Naive B cell (primary cell): ENCODE measurements around the gene CLPSL1. TPM values are rescaled to one million over a fixed set of nuclear protein-coding genes. Genes with fewer than 3 reads are reported as not detected.

Experiments
- ATAC-seq, 2 donors: fragments of 150-1000 bp; cut with Tn5 transposase; 2 replicates each; pipeline ENCODE4 v1.10.0; 2021; ENCODE audit warnings: low read depth in 2 of 2, mild to moderate bottlenecking in 2 of 2, moderate library complexity in 2 of 2
- DNase-seq: peaks from one replicate; pipeline ENCODE4 v3.0.0; 2022
- H3K27ac Mint-ChIP-seq, 6 donors: one replicate each; pipeline ENCODE4 v1.8.0; 2020 to 2022; ENCODE audit warnings: mild to moderate bottlenecking in 6 of 6, mixed read lengths in 6 of 6, moderate library complexity in 5 of 6, inconsistent platforms in 2 of 6
- H3K27me3 Mint-ChIP-seq, 3 donors: one replicate each; pipeline ENCODE4 v1.8.0; 2021 to 2022; ENCODE audit warnings: mixed read lengths in 3 of 3, mild to moderate bottlenecking in 1 of 3
- H3K36me3 Mint-ChIP-seq, 2 donors: one replicate each; pipeline ENCODE4 v1.8.0; 2020 to 2022; ENCODE audit warnings: mixed read lengths in 2 of 2, inconsistent platforms in 1 of 2, mild to moderate bottlenecking in 1 of 2
- H3K4me1 Mint-ChIP-seq, 3 donors: one replicate each; pipeline ENCODE4 v1.8.0; 2020 to 2022; ENCODE audit warnings: mixed read lengths in 3 of 3, inconsistent platforms in 1 of 3, mild to moderate bottlenecking in 1 of 3, moderate library complexity in 1 of 3
- H3K4me3 Mint-ChIP-seq, 8 donors: one replicate each; pipeline ENCODE4 v1.8.0; 2020 to 2022; ENCODE audit warnings: mild to moderate bottlenecking in 8 of 8, mixed read lengths in 8 of 8, moderate library complexity in 8 of 8, inconsistent platforms in 2 of 8
- H3K9me3 Mint-ChIP-seq, 7 donors: one replicate each; pipeline ENCODE4 v1.8.0; 2020 to 2022; ENCODE audit warnings: mixed read lengths in 7 of 7, mild to moderate bottlenecking in 5 of 7, inconsistent platforms in 2 of 7, moderate library complexity in 1 of 7
- polyA plus RNA-seq, 6 donors: library from polyadenylated mRNA; unstranded; fragments of 300-500 nt; fragmentation: Illumina TruSeq; gene quantifications; one replicate each; pipeline ENCODE4 v1.2.3, GENCODE V29; 2021; ENCODE audit warnings: low read depth in 6 of 6

CLPSL1 gene
- polyA plus RNA-seq, 6 donors from 2014 or later = not detected

GRCh38 chr6:35790683-35791082 is 9.9 kb downstream of the CLPSL1 start:
- Mint-ChIP-seq H3K4me1 (no peaks in the 10 kb centered on the region), H3K27ac (no peak overlapping the region)

GRCh38 chr6:35794536-35795452 is 14.0 kb downstream of the CLPSL1 start:
- Mint-ChIP-seq H3K4me3 (no peak overlapping the region), H3K27ac (peak overlapping the region in 2 of 6 donors; percentile 16 to 30), H3K36me3 (no peaks in the 10 kb centered on the region), H3K27me3 (peaks cover 18 to 30% (median 21%) of the 10 kb centered on the region in 3 donors), H3K9me3 (no peaks in the 10 kb centered on the region), H3K4me1 (no peaks in the 10 kb centered on the region)
- DNase-seq (no peak), ATAC-seq (no peak)

More at GRCh38 chr6:35790683-35791082, 9.9 kb downstream of the CLPSL1 start:
- H3K4me3 Mint-ChIP-seq = no peak overlapping the region
- H3K9me3 Mint-ChIP-seq = no peaks in the 10 kb centered on the region
- ATAC-seq (no peak), DNase-seq (no peak)
- no peaks in the 10 kb centered on the region for H3K36me3 Mint-ChIP-seq
- peaks cover 29 to 57% (median 44%) of the 10 kb centered on the region in 3 donors for H3K27me3 Mint-ChIP-seq

GRCh38 chr6:35795453-35796071 is 14.7 kb downstream of the CLPSL1 start:
- Mint-ChIP-seq H3K9me3 (no peaks in the 10 kb centered on the region), H3K4me3 (no peak overlapping the region), H3K4me1 (no peaks in the 10 kb centered on the region), H3K27ac (no peak overlapping the region), H3K36me3 (no peaks in the 10 kb centered on the region), H3K27me3 (peaks cover 18 to 24% (median 20%) of the 10 kb centered on the region in 3 donors)
- ATAC-seq = no peak
- no peak for DNase-seq

- H3K4me3 Mint-ChIP-seq = no peak overlapping the region
Observed at GRCh38 chr6:35796236-35796635, 15.4 kb downstream of the CLPSL1 start.

GRCh38 chr6:35797837-35798526 is 17.2 kb downstream of the CLPSL1 start:
- Mint-ChIP-seq H3K27me3 (peaks cover 16 to 18% (median 18%) of the 10 kb centered on the region in 3 donors), H3K4me3 (no peak overlapping the region), H3K27ac (no peak overlapping the region), H3K9me3 (no peaks in the 10 kb centered on the region), H3K36me3 (no peaks in the 10 kb centered on the region), H3K4me1 (no peaks in the 10 kb centered on the region)
- ATAC-seq (no peak), DNase-seq (no peak)

More at GRCh38 chr6:35796236-35796635, 15.4 kb downstream of the CLPSL1 start:
- DNase-seq (no peak), ATAC-seq (no peak)
- Mint-ChIP-seq H3K27me3 (peaks cover 18 to 22% (median 19%) of the 10 kb centered on the region in 3 donors), H3K4me1 (no peaks in the 10 kb centered on the region), H3K36me3 (no peaks in the 10 kb centered on the region), H3K9me3 (no peaks in the 10 kb centered on the region), H3K27ac (no peak overlapping the region)

GRCh38 chr6:35798706-35799105 is 17.9 kb downstream of the CLPSL1 start:
- no peaks in the 10 kb centered on the region for H3K9me3 Mint-ChIP-seq
- H3K27ac Mint-ChIP-seq = peak overlapping the region in 1 of 6 donors; percentile 8
- H3K36me3 Mint-ChIP-seq = no peaks in the 10 kb centered on the region
- ATAC-seq = no peak
- H3K27me3 Mint-ChIP-seq = peaks cover 12 to 18% (median 13%) of the 10 kb centered on the region in 3 donors
- H3K4me3 Mint-ChIP-seq = no peak overlapping the region
- H3K4me1 Mint-ChIP-seq = no peaks in the 10 kb centered on the region
- DNase-seq = no peak

GRCh38 chr6:35801148-35801547 is 20.3 kb downstream of the CLPSL1 start:
- DNase-seq (no peak), ATAC-seq (no peak)
- no peak overlapping the region for H3K27ac Mint-ChIP-seq
- H3K4me1 Mint-ChIP-seq = peaks cover 0 to 8% (median 3%) of the 10 kb centered on the region in 3 donors
- peaks cover 17 to 28% (median 18%) of the 10 kb centered on the region in 3 donors for H3K27me3 Mint-ChIP-seq
- peaks cover 0 to 4% (median 0%) of the 10 kb centered on the region in 7 donors for H3K9me3 Mint-ChIP-seq
- no peaks in the 10 kb centered on the region for H3K36me3 Mint-ChIP-seq
- no peak overlapping the region for H3K4me3 Mint-ChIP-seq

DNA sequence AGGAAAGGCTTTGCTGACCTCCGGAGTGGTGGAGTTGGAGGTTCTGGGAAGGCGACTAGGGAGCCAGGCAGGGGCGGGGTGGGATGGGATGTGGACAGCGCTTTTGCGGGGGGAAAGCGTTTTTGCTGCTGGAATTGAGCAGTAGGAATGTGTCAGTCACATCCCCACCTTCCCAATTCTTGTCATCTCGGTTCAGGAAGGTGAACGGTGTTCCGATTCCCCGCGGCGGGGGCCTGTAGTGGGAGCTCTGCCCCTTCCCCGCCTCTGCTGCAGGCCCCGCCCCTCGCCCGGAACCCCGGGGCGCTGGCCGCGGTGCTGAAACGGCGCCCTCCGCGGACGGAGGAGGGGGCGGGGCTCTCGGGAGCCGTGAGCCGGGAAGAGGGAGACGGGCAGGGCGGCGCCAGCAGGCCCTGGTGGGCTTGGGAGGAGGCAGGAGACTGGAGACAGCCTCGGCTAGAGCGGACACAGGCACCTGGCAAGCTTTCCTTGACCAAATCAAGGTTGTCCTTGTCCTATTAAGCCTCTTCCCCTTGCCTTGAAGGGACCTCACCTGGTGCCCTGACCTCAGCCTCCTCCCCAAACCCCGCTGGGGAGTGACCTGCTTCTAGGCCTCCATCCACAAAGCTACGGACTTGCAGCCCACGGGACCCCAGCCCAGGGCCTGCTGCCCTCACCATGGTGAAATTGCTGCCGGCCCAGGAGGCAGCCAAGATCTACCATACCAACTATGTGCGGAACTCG is 24.3 kb downstream of the CLPSL1 start, which contains the start of gene LHFPL5:
Gene LHFPL5, plus strand, starts transcription at position 357 of the 741 bp plus-strand sequence. Its CDS starts 319 bp downstream, at position 676.
- H3K4me1 Mint-ChIP-seq = peaks cover 0 to 8% (median 3%) of the 10 kb centered on the region in 3 donors
- peak within 1 kb of the TSS in 1 of 6 donors; percentile 37 for H3K27ac Mint-ChIP-seq
- H3K4me3 Mint-ChIP-seq = peak within 1 kb of the TSS in 3 of 8 donors; percentile 5 to 45 (median 45)
- H3K36me3 Mint-ChIP-seq = no peaks in the 10 kb centered on the region
- peak in 1 of 2 donors; percentile 46 for ATAC-seq
- peaks cover 37 to 44% (median 43%) of the 10 kb centered on the region in 3 donors for H3K27me3 Mint-ChIP-seq
- DNase-seq = peak; percentile 26
- peaks cover 0 to 4% (median 0%) of the 10 kb centered on the region in 7 donors for H3K9me3 Mint-ChIP-seq

DNA sequence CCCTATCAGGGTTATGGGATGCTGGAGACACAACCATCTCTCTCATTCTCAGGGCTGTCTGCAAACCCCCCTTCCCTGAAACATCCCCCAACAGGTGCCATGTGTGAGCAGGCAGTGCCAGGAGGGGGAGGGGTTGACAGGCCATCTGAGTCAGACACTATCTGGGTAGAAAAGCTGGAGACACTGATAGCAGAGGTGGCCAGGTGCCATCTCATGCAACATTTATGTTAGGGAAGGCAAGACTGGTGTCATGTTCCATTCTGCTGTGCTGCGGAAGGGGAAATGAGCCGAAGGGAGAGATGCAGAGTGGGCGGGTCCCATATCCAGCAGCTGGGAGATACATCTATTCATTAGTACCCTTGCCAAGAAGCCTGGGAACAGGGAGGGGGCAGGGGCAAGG is 27.9 kb downstream of the CLPSL1 start:
- Mint-ChIP-seq H3K36me3 (no peaks in the 10 kb centered on the region), H3K4me1 (peaks cover 0 to 8% (median 3%) of the 10 kb centered on the region in 3 donors), H3K4me3 (peak overlapping the region in 1 of 8 donors; percentile 7), H3K27me3 (peaks cover 33 to 53% (median 52%) of the 10 kb centered on the region in 3 donors), H3K27ac (no peak overlapping the region), H3K9me3 (peaks cover 0 to 4% (median 0%) of the 10 kb centered on the region in 7 donors)
- ATAC-seq = no peak
- no peak for DNase-seq

DNA sequence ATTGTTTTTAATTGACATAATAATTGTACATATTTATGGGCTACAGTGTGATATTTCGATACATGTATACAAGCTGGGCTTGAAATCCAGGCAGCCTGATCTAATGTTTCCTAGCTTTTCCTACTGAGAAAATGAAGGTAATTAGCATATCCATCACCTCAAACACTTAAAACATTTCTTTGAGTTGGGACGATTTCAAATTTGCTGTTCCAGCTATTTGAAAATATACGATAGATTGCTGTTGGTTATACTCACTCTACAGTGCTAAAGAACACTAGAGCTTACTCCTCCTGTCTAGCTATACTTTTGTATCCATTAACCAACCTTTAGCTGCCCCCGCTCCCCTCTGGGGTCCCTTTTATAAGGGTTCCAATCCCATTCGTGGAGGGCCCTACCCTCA is 29.0 kb downstream of the CLPSL1 start:
- Mint-ChIP-seq H3K9me3 (peaks cover 0 to 4% (median 0%) of the 10 kb centered on the region in 7 donors), H3K27ac (no peak overlapping the region), H3K36me3 (no peaks in the 10 kb centered on the region), H3K4me3 (no peak overlapping the region), H3K27me3 (peaks cover 29 to 51% (median 49%) of the 10 kb centered on the region in 3 donors), H3K4me1 (peaks cover 0 to 6% (median 3%) of the 10 kb centered on the region in 3 donors)
- no peak for DNase-seq
- no peak for ATAC-seq

- H3K36me3 Mint-ChIP-seq = no peaks in the 10 kb centered on the region
- ATAC-seq = no peak
- H3K27me3 Mint-ChIP-seq = peaks cover 20 to 48% (median 36%) of the 10 kb centered on the region in 3 donors
- no peaks in the 10 kb centered on the region for H3K4me1 Mint-ChIP-seq
- DNase-seq = no peak
- H3K9me3 Mint-ChIP-seq = peaks cover 0 to 2% (median 0%) of the 10 kb centered on the region in 7 donors
- no peak overlapping the region for H3K27ac Mint-ChIP-seq
- H3K4me3 Mint-ChIP-seq = no peak overlapping the region
Observed at GRCh38 chr6:35810971-35811698, 30.3 kb downstream of the CLPSL1 start.

GRCh38 chr6:35811699-35811995 is 30.8 kb downstream of the CLPSL1 start:
- ATAC-seq (no peak), DNase-seq (no peak)
- H3K27me3 Mint-ChIP-seq = peaks cover 15 to 42% (median 31%) of the 10 kb centered on the region in 3 donors
- H3K4me1 Mint-ChIP-seq = no peaks in the 10 kb centered on the region
- H3K27ac Mint-ChIP-seq = no peak overlapping the region
- H3K36me3 Mint-ChIP-seq = no peaks in the 10 kb centered on the region
- no peak overlapping the region for H3K4me3 Mint-ChIP-seq
- H3K9me3 Mint-ChIP-seq = peaks cover 0 to 5% (median 1%) of the 10 kb centered on the region in 7 donors
